ENCODE data around the gene KCNIP4. TPM values are rescaled to one million over a fixed set of nuclear protein-coding genes. Genes with fewer than 3 reads are reported as not detected.

Gene KCNIP4
- total and polyA plus RNA-seq, 2 experiments from 2014 or later = 0.14 to 0.63 TPM

DNA sequence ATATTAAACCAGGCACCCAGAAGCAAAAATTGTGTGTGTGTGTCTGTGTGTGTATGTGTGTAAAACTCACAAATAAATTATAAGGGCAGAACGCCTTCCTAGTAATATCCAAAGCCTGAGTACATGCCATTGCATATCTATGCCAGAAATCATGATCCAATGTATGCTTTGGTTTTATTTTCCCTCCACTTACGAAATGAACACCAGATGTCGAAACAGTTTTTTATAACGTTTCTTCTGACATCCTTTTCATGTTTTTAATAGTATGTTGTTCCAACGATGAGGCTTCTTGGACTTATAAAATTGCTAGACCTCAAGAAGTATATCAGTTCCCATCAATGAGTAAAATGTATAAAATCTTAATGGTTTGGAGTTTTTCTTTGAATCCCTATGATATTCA is 55.4 kb downstream of the KCNIP4 start:
- Mint-ChIP-seq H3K9me3 (peaks cover 4% of the 10 kb centered on the region; the same call in 1 of the 3 replicates), H3K36me3 (ENCODE audit: low read depth) (no peaks in the 10 kb centered on the region), H3K27me3 (ENCODE audit: insufficient read depth, low read depth, poor library complexity) (no peaks in the 10 kb centered on the region), H3K4me1 (0 out of 3 replicates have a peak, but pooled peaks cover 3% of the 10 kb centered on the region), H3K4me3 (no peak overlapping the region), H3K27ac (no peak overlapping the region)
- H3K4me1 ChIP-seq (ENCODE audit: insufficient read depth) = no peaks in the 10 kb centered on the region
- ATAC-seq = no peak
- H2AFZ ChIP-seq = no peak overlapping the region
- H3K4me3 ChIP-seq = no peak overlapping the region
- DNase-seq (ENCODE audit: low spot score) = no peak
- TF ChIP-seq, protein P1, sequence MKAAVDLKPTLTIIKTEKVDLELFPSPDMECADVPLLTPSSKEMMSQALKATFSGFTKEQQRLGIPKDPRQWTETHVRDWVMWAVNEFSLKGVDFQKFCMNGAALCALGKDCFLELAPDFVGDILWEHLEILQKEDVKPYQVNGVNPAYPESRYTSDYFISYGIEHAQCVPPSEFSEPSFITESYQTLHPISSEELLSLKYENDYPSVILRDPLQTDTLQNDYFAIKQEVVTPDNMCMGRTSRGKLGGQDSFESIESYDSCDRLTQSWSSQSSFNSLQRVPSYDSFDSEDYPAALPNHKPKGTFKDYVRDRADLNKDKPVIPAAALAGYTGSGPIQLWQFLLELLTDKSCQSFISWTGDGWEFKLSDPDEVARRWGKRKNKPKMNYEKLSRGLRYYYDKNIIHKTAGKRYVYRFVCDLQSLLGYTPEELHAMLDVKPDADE (IDR thresholded peaks at IDR 0.05) = no peak
- TF ChIP-seq STAT1 (IDR thresholded peaks at IDR 0.05; ENCODE audit: unreplicated experiment) (no peak), ZNF331 (CRISPR knock-in tag; IDR thresholded peaks at IDR 0.05; ENCODE audit: low read depth) (no peak)
- no peaks in the 10 kb centered on the region for H3F3A ChIP-seq (replicated peaks; ENCODE audit: low read depth)
- H3K36me3 ChIP-seq (ENCODE audit: insufficient read depth) = no peaks in the 10 kb centered on the region
- no peak overlapping the region for H3K27ac ChIP-seq (ENCODE audit: low read depth)
- no peaks in the 10 kb centered on the region; the same call in 1 of the 2 replicates for H3K9me2 ChIP-seq (ENCODE audit: insufficient read depth)
- H3K4me2 ChIP-seq = no peak overlapping the region
- H3K79me2 ChIP-seq (replicated peaks; ENCODE audit: insufficient read depth) = no peaks in the 10 kb centered on the region
- H4K20me1 ChIP-seq (replicated peaks; ENCODE audit: insufficient read depth) = no peaks in the 10 kb centered on the region
- no peaks in the 10 kb centered on the region for H3K27me3 ChIP-seq (ENCODE audit: insufficient read depth)

DNA sequence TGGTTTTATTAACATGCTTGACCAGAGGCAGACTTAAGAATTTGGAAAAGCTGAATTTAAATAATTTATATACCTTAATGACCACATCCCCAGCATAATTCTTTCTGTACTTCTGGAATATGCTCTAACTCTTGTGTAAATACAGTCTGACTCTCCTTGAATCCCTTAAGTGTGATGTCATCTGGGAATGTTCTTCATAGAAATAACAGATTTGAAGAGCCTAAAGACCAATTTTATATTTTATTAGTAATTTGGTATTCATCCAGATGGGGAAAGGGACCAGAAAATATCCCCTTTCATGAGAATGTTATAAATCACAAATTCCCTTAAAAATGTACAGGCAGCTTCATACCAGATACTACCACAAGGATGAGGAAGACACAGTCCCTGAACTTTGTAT is 58.3 kb downstream of the KCNIP4 start:
- Histone ChIP-seq H3K79me2 (replicated peaks; ENCODE audit: insufficient read depth) (no peaks in the 10 kb centered on the region), H3K4me1 (ENCODE audit: insufficient read depth) (no peaks in the 10 kb centered on the region), H2AFZ (no peak overlapping the region), H3K4me3 (no peak overlapping the region), H3K36me3 (ENCODE audit: insufficient read depth) (no peaks in the 10 kb centered on the region), H3K27me3 (ENCODE audit: insufficient read depth) (no peaks in the 10 kb centered on the region), H3F3A (replicated peaks; ENCODE audit: low read depth) (no peaks in the 10 kb centered on the region), H3K4me2 (no peak overlapping the region), H3K9me2 (ENCODE audit: insufficient read depth) (no peaks in the 10 kb centered on the region), H3K27ac (ENCODE audit: low read depth) (no peak overlapping the region), H4K20me1 (replicated peaks; ENCODE audit: insufficient read depth) (no peaks in the 10 kb centered on the region)
- Mint-ChIP-seq H3K4me1 (no peaks in the 10 kb centered on the region), H3K27me3 (ENCODE audit: insufficient read depth, low read depth, poor library complexity) (no peaks in the 10 kb centered on the region), H3K9me3 (no peaks in the 10 kb centered on the region), H3K27ac (no peak overlapping the region), H3K4me3 (no peak overlapping the region), H3K36me3 (ENCODE audit: low read depth) (no peaks in the 10 kb centered on the region)
- no peak for DNase-seq (ENCODE audit: low spot score)
- TF ChIP-seq CREB1 (CRISPR knock-in tag; IDR thresholded peaks at IDR 0.05; ENCODE audit: low read depth) (no peak), ZNF331 (CRISPR knock-in tag; IDR thresholded peaks at IDR 0.05; ENCODE audit: low read depth) (no peak), EZH2phosphoT487 (IDR thresholded peaks at IDR 0.05; ENCODE audit: unreplicated experiment) (no peak), STAT1 (IDR thresholded peaks at IDR 0.05; ENCODE audit: unreplicated experiment) (no peak), NANOG (IDR thresholded peaks at IDR 0.05; ENCODE audit: borderline replicate concordance) (no peak), ZNF114 (CRISPR knock-in tag; IDR thresholded peaks at IDR 0.05) (no peak), EZH2 (IDR thresholded peaks at IDR 0.05; ENCODE audit: low read depth, unreplicated experiment) (no peak), POLR2AphosphoS5 (IDR thresholded peaks at IDR 0.05; ENCODE audit: low read depth) (no peak)
- TF ChIP-seq, protein P2, sequence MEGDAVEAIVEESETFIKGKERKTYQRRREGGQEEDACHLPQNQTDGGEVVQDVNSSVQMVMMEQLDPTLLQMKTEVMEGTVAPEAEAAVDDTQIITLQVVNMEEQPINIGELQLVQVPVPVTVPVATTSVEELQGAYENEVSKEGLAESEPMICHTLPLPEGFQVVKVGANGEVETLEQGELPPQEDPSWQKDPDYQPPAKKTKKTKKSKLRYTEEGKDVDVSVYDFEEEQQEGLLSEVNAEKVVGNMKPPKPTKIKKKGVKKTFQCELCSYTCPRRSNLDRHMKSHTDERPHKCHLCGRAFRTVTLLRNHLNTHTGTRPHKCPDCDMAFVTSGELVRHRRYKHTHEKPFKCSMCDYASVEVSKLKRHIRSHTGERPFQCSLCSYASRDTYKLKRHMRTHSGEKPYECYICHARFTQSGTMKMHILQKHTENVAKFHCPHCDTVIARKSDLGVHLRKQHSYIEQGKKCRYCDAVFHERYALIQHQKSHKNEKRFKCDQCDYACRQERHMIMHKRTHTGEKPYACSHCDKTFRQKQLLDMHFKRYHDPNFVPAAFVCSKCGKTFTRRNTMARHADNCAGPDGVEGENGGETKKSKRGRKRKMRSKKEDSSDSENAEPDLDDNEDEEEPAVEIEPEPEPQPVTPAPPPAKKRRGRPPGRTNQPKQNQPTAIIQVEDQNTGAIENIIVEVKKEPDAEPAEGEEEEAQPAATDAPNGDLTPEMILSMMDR (conservative IDR thresholded peaks at IDR 0.05; ENCODE audit: low read depth in 2 of 2) = no peak
- TF ChIP-seq, protein P3, sequence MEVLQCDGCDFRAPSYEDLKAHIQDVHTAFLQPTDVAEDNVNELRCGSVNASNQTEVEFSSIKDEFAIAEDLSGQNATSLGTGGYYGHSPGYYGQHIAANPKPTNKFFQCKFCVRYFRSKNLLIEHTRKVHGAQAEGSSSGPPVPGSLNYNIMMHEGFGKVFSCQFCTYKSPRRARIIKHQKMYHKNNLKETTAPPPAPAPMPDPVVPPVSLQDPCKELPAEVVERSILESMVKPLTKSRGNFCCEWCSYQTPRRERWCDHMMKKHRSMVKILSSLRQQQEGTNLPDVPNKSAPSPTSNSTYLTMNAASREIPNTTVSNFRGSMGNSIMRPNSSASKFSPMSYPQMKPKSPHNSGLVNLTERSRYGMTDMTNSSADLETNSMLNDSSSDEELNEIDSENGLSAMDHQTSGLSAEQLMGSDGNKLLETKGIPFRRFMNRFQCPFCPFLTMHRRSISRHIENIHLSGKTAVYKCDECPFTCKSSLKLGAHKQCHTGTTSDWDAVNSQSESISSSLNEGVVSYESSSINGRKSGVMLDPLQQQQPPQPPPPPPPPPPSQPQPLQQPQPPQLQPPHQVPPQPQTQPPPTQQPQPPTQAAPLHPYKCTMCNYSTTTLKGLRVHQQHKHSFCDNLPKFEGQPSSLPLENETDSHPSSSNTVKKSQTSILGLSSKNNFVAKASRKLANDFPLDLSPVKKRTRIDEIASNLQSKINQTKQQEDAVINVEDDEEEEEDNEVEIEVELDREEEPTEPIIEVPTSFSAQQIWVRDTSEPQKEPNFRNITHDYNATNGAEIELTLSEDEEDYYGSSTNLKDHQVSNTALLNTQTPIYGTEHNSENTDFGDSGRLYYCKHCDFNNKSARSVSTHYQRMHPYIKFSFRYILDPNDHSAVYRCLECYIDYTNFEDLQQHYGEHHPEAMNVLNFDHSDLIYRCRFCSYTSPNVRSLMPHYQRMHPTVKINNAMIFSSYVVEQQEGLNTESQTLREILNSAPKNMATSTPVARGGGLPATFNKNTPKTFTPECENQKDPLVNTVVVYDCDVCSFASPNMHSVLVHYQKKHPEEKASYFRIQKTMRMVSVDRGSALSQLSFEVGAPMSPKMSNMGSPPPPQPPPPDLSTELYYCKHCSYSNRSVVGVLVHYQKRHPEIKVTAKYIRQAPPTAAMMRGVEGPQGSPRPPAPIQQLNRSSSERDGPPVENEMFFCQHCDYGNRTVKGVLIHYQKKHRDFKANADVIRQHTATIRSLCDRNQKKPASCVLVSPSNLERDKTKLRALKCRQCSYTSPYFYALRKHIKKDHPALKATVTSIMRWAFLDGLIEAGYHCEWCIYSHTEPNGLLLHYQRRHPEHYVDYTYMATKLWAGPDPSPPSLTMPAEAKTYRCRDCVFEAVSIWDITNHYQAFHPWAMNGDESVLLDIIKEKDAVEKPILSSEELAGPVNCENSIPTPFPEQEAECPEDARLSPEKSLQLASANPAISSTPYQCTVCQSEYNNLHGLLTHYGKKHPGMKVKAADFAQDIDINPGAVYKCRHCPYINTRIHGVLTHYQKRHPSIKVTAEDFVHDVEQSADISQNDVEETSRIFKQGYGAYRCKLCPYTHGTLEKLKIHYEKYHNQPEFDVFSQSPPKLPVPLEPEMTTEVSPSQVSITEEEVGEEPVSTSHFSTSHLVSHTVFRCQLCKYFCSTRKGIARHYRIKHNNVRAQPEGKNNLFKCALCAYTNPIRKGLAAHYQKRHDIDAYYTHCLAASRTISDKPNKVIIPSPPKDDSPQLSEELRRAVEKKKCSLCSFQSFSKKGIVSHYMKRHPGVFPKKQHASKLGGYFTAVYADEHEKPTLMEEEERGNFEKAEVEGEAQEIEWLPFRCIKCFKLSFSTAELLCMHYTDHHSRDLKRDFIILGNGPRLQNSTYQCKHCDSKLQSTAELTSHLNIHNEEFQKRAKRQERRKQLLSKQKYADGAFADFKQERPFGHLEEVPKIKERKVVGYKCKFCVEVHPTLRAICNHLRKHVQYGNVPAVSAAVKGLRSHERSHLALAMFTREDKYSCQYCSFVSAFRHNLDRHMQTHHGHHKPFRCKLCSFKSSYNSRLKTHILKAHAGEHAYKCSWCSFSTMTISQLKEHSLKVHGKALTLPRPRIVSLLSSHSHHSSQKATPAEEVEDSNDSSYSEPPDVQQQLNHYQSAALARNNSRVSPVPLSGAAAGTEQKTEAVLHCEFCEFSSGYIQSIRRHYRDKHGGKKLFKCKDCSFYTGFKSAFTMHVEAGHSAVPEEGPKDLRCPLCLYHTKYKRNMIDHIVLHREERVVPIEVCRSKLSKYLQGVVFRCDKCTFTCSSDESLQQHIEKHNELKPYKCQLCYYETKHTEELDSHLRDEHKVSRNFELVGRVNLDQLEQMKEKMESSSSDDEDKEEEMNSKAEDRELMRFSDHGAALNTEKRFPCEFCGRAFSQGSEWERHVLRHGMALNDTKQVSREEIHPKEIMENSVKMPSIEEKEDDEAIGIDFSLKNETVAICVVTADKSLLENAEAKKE (CRISPR knock-in tag; IDR thresholded peaks at IDR 0.05) = no peak
- no peak for ATAC-seq
